Measurements from ENCODE around the gene IGSF3. TPM values are rescaled to one million over a fixed set of nuclear protein-coding genes. Genes with fewer than 3 reads are reported as not detected.

The IGSF3 gene
- total RNA-seq, 1 donor from 2014 or later: 27.2 TPM

GRCh38 chr1:116537040-116537831 lies 130.3 kb downstream of the IGSF3 start:
- Mint-ChIP-seq H3K27me3 (ENCODE audit: low read depth) (no peaks in the 10 kb centered on the region), H3K4me3 (no peak overlapping the region), H3K4me1 (no peaks in the 10 kb centered on the region), H3K27ac (ENCODE audit: unreplicated experiment) (no peak overlapping the region), H3K9me3 (peaks cover 2% of the 10 kb centered on the region), H3K36me3 (ENCODE audit: low read depth) (peaks cover 28% of the 10 kb centered on the region)
- DNase-seq (ENCODE audit: low read depth, low spot score): no peak
- TF ChIP-seq CTCF (conservative IDR thresholded peaks at IDR 0.05): no peak

- Mint-ChIP-seq H3K27me3 (ENCODE audit: low read depth) (no peaks in the 10 kb centered on the region), H3K36me3 (ENCODE audit: low read depth) (peaks cover 27% of the 10 kb centered on the region)
- no peak for DNase-seq (ENCODE audit: low read depth, low spot score)
Observed at GRCh38 chr1:116534014-116534739, 133.4 kb downstream of the IGSF3 start.

GRCh38 chr1:116533429-116533820 lies 134.1 kb downstream of the IGSF3 start:
- Mint-ChIP-seq H3K9me3 (peaks cover 7% of the 10 kb centered on the region), H3K36me3 (ENCODE audit: low read depth) (peaks cover 31% of the 10 kb centered on the region), H3K4me3 (no peak overlapping the region), H3K27me3 (ENCODE audit: low read depth) (no peaks in the 10 kb centered on the region), H3K27ac (ENCODE audit: unreplicated experiment) (no peak overlapping the region), H3K4me1 (no peaks in the 10 kb centered on the region)
- DNase-seq (ENCODE audit: low read depth, low spot score): no peak
- no peak for TF ChIP-seq CTCF (conservative IDR thresholded peaks at IDR 0.05)

More at GRCh38 chr1:116534014-116534739, 133.4 kb downstream of the IGSF3 start:
- H3K9me3 Mint-ChIP-seq: peaks cover 2% of the 10 kb centered on the region
- no peak for TF ChIP-seq CTCF (conservative IDR thresholded peaks at IDR 0.05)
- no peaks in the 10 kb centered on the region for H3K4me1 Mint-ChIP-seq
- no peak overlapping the region for H3K27ac Mint-ChIP-seq (ENCODE audit: unreplicated experiment)
- no peak overlapping the region for H3K4me3 Mint-ChIP-seq

- Mint-ChIP-seq H3K4me1 (no peaks in the 10 kb centered on the region), H3K9me3 (peaks cover 9% of the 10 kb centered on the region), H3K36me3 (ENCODE audit: low read depth) (peaks cover 36% of the 10 kb centered on the region), H3K27me3 (ENCODE audit: low read depth) (no peaks in the 10 kb centered on the region), H3K27ac (ENCODE audit: unreplicated experiment) (no peak overlapping the region), H3K4me3 (no peak overlapping the region)
- no peak for DNase-seq (ENCODE audit: low read depth, low spot score)
- TF ChIP-seq CTCF (conservative IDR thresholded peaks at IDR 0.05): no peak
Observed at GRCh38 chr1:116532671-116533428, 134.7 kb downstream of the IGSF3 start.

GRCh38 chr1:116531917-116532316 lies 135.6 kb downstream of the IGSF3 start:
- Mint-ChIP-seq H3K27me3 (ENCODE audit: low read depth) (no peaks in the 10 kb centered on the region), H3K4me3 (no peak overlapping the region), H3K36me3 (ENCODE audit: low read depth) (peaks cover 41% of the 10 kb centered on the region), H3K9me3 (peaks cover 14% of the 10 kb centered on the region), H3K27ac (ENCODE audit: unreplicated experiment) (peak overlapping the region; percentile 65), H3K4me1 (no peaks in the 10 kb centered on the region)
- no peak for TF ChIP-seq CTCF (conservative IDR thresholded peaks at IDR 0.05)
- DNase-seq (ENCODE audit: low read depth, low spot score): no peak
